HepG2 (cell line): Measurements from ENCODE around the gene TNKS1BP1. TPM values are rescaled to one million over a fixed set of nuclear protein-coding genes. Genes with fewer than 3 reads are reported as not detected.

Experiments used
- ATF1 ChIP-seq: IDR thresholded peaks from 2 replicates; pipeline ENCODE4 v1.6.1; 2016; ENCODE audit warnings: mild to moderate bottlenecking, control low read depth
- HOMEZ ChIP-seq: IDR thresholded peaks from 2 replicates; pipeline ENCODE4 v1.6.1; 2016; ENCODE audit warnings: low read depth
- ISX ChIP-seq: sonication (generic); formaldehyde crosslinking; conservative IDR thresholded peaks from 2 replicates; pipeline ENCODE4 v1.5.0; 2020; ENCODE audit warnings: missing genetic modification reagents
- NBN ChIP-seq: fragments of 450-650 bp; conservative IDR thresholded peaks from 2 replicates; pipeline ENCODE4 v1.6.1; 2017
- PAXIP1 ChIP-seq: sonication (generic); formaldehyde crosslinking; conservative IDR thresholded peaks from 2 replicates; pipeline ENCODE4 v1.4.0; 2020; ENCODE audit warnings: mild to moderate bottlenecking, missing genetic modification reagents, moderate library complexity
- RFX1 ChIP-seq: fragments of 450-650 bp; IDR thresholded peaks from 2 replicates; pipeline ENCODE4 v1.6.1; 2017
- TRIM24 ChIP-seq: sonication (generic); formaldehyde crosslinking; IDR thresholded peaks from 2 replicates; pipeline ENCODE4 v1.8.0; 2022; ENCODE audit warnings: mild to moderate bottlenecking, missing genetic modification reagents
- ZEB1 ChIP-seq: IDR thresholded peaks from 2 replicates; pipeline ENCODE4 v1.6.1; 2012; ENCODE audit warnings: mild to moderate bottlenecking, low read depth, inconsistent platforms; ENCODE audit not compliant: insufficient replicate concordance
- ZFX ChIP-seq: sonication (generic); formaldehyde crosslinking; IDR thresholded peaks from 2 replicates; pipeline ENCODE4 v1.4.0; 2020; ENCODE audit warnings: mild to moderate bottlenecking, low read depth, missing genetic modification reagents, moderate library complexity
- ZNF318 ChIP-seq: sonication (generic); formaldehyde crosslinking; IDR thresholded peaks from 2 replicates; pipeline ENCODE4 v1.4.0; 2020; ENCODE audit warnings: mild to moderate bottlenecking, missing genetic modification reagents
- ZNF782 ChIP-seq: sonication (generic); formaldehyde crosslinking; IDR thresholded peaks from 2 replicates; pipeline ENCODE4 v1.4.0; 2020; ENCODE audit warnings: missing genetic modification reagents, mild to moderate bottlenecking, borderline replicate concordance
- ZNF800 ChIP-seq: sonication (generic); formaldehyde crosslinking; IDR thresholded peaks from 2 replicates; pipeline ENCODE4 v1.4.0; 2020; ENCODE audit warnings: missing genetic modification reagents
- polyA plus RNA-seq, 8 experiments: library from polyadenylated mRNA; depleted of rRNA in 3 of 8; stranded (reverse) in 7 of 8; unstranded in 1 of 8; fragments of >200 nt; fragmentation: Illumina TruSeq in 4 of 8; extraction: Trizol in 4 of 8; gene quantifications; 2 replicates each; pipeline versions ENCODE4 v1.2.1 to v1.2.3, GENCODE V29; 2011 to 2016; ENCODE audit warnings: low read depth in 4 of 8, missing spikeins in 1 of 8, mixed read lengths in 1 of 8; ENCODE audit not compliant: insufficient read depth in 1 of 8
- total RNA-seq, 5 experiments: library from RNA; depleted of rRNA; stranded (reverse); fragments of >200 nt; fragmentation: Illumina TruSeq; extraction: Trizol; gene quantifications; 2 replicates each; pipeline ENCODE4 v1.2.3, GENCODE V29; 2016; ENCODE audit warnings: low read depth in 1 of 5

Gene TNKS1BP1
- total and polyA plus RNA-seq, 2 of the 13 experiments (the other 11 are each of a cell fraction or from before 2014, with no cell fraction given) = 13.7 to 15.0 TPM

- TF ChIP-seq ZFX (CRISPR knock-in tag) = no peak
- no peak for TF ChIP-seq TRIM24
- no peak for TF ChIP-seq ATF1
- no peak for TF ChIP-seq RFX1
- no peak for TF ChIP-seq ZNF800 (CRISPR knock-in tag)
- no peak for TF ChIP-seq ZNF782 (CRISPR knock-in tag)
- no peak for TF ChIP-seq HOMEZ
- TF ChIP-seq ZNF318 (CRISPR knock-in tag) = no peak
- no peak for TF ChIP-seq NBN
- TF ChIP-seq PAXIP1 (CRISPR knock-in tag) = no peak
- no peak for TF ChIP-seq ISX (CRISPR knock-in tag)
- no peak for TF ChIP-seq ZEB1
Measured at GRCh38 chr11:57313071-57313787, 11.5 kb downstream of the TNKS1BP1 start (continued).
